ENCODE measurements around the gene DHX16. TPM values are rescaled to one million over a fixed set of nuclear protein-coding genes. Genes with fewer than 3 reads are reported as not detected.

The DHX16 gene
- total and polyA plus RNA-seq, 2 experiments from 2014 or later, result 16.0 to 31.3 TPM

GRCh38 chr6:30716879-30717128 lies 44.0 kb upstream of the DHX16 start:
- H2AFZ ChIP-seq, result peak overlapping the region; percentile 23; the same call in 1 of the 2 replicates

GRCh38 chr6:30714263-30714662 lies 41.5 kb upstream of the DHX16 start:
- no peak overlapping the region for H3K4me3 ChIP-seq
- peaks cover 60% of the 10 kb centered on the region for H3K36me3 Mint-ChIP-seq (ENCODE audit: low read depth)
- ATAC-seq (no peak), DNase-seq (ENCODE audit: low spot score) (no peak)
- H3K9me2 ChIP-seq (ENCODE audit: insufficient read depth), result no peaks in the 10 kb centered on the region
- H3K27me3 ChIP-seq (ENCODE audit: insufficient read depth), result no peaks in the 10 kb centered on the region
- peaks cover 21% of the 10 kb centered on the region for H3K4me1 Mint-ChIP-seq
- peaks cover 32% of the 10 kb centered on the region for H3K79me2 ChIP-seq (replicated peaks; ENCODE audit: insufficient read depth)
- no peak overlapping the region for H2AFZ ChIP-seq
- H3K27me3 Mint-ChIP-seq (ENCODE audit: insufficient read depth, low read depth, poor library complexity), result peaks cover 4% of the 10 kb centered on the region
- no peak overlapping the region for H3K4me3 Mint-ChIP-seq
- 0 out of 3 replicates have a peak, but pooled peaks cover 2% of the 10 kb centered on the region for H3K9me3 Mint-ChIP-seq
- H3K36me3 ChIP-seq (ENCODE audit: insufficient read depth), result peaks cover 32% of the 10 kb centered on the region
- no peak overlapping the region for H3K4me2 ChIP-seq
- no peak overlapping the region for H3K27ac ChIP-seq (ENCODE audit: low read depth)
- H3K27ac Mint-ChIP-seq, result no peak overlapping the region
- peaks cover 7% of the 10 kb centered on the region; the same call in 1 of the 2 replicates for H4K20me1 ChIP-seq (replicated peaks; ENCODE audit: insufficient read depth)
- H3K4me1 ChIP-seq (ENCODE audit: insufficient read depth), result peaks cover 7% of the 10 kb centered on the region
- H3F3A ChIP-seq (replicated peaks; ENCODE audit: low read depth), result 0 out of 2 replicates have a peak, but pooled peaks cover 2% of the 10 kb centered on the region
- TF ChIP-seq ZNF331 (CRISPR knock-in tag; IDR thresholded peaks at IDR 0.05; ENCODE audit: low read depth) (no peak), STAT1 (IDR thresholded peaks at IDR 0.05; ENCODE audit: unreplicated experiment) (no peak), EZH2 (IDR thresholded peaks at IDR 0.05; ENCODE audit: low read depth, unreplicated experiment) (no peak), CREB1 (CRISPR knock-in tag; IDR thresholded peaks at IDR 0.05; ENCODE audit: low read depth) (no peak), NANOG (IDR thresholded peaks at IDR 0.05; ENCODE audit: borderline replicate concordance) (no peak), POLR2AphosphoS5 (IDR thresholded peaks at IDR 0.05; ENCODE audit: low read depth) (no peak), JUNB (IDR thresholded peaks at IDR 0.05; ENCODE audit: unreplicated experiment) (no peak), EZH2phosphoT487 (IDR thresholded peaks at IDR 0.05; ENCODE audit: unreplicated experiment) (no peak)

More at GRCh38 chr6:30716879-30717128, 44.0 kb upstream of the DHX16 start:
- peak overlapping the region; percentile 86 for H3K4me2 ChIP-seq
- peaks cover 47% of the 10 kb centered on the region for H3K79me2 ChIP-seq (replicated peaks; ENCODE audit: insufficient read depth)
- ATAC-seq (no peak; the same call in 2 of the 3 replicates), DNase-seq (ENCODE audit: low spot score) (no peak)
- Mint-ChIP-seq H3K4me3 (peak overlapping the region; percentile 100), H3K36me3 (ENCODE audit: low read depth) (peaks cover 56% of the 10 kb centered on the region), H3K27ac (peak overlapping the region; percentile 95), H3K27me3 (ENCODE audit: insufficient read depth, low read depth, poor library complexity) (peaks cover 27% of the 10 kb centered on the region), H3K9me3 (peaks cover 13% of the 10 kb centered on the region; the same call in 2 of the 3 replicates), H3K4me1 (peaks cover 22% of the 10 kb centered on the region)
- no peaks in the 10 kb centered on the region for H3K27me3 ChIP-seq (ENCODE audit: insufficient read depth)
- H3K4me1 ChIP-seq (ENCODE audit: insufficient read depth), result peaks cover 7% of the 10 kb centered on the region
- H3F3A ChIP-seq (replicated peaks; ENCODE audit: low read depth), result peaks cover 10% of the 10 kb centered on the region
- H3K36me3 ChIP-seq (ENCODE audit: insufficient read depth), result peaks cover 27% of the 10 kb centered on the region
- peak overlapping the region; percentile 33; the same call in 1 of the 2 replicates for H3K27ac ChIP-seq (ENCODE audit: low read depth)
- H4K20me1 ChIP-seq (replicated peaks; ENCODE audit: insufficient read depth), result peaks cover 7% of the 10 kb centered on the region; the same call in 1 of the 2 replicates
- peak overlapping the region; percentile 55 for H3K4me3 ChIP-seq
- no peaks in the 10 kb centered on the region for H3K9me2 ChIP-seq (ENCODE audit: insufficient read depth)
- TF ChIP-seq ZNF114 (CRISPR knock-in tag; IDR thresholded peaks at IDR 0.05), result peak; percentile 72; the same call in 1 of the 2 replicates
- no peak for TF ChIP-seq REST (IDR thresholded peaks at IDR 0.05; ENCODE audit: unreplicated experiment)

All from GM23338 (cell line).